H1 (cell line): Measurements from ENCODE around the gene ZNG1F. TPM values are rescaled to one million over a fixed set of nuclear protein-coding genes. Genes with fewer than 3 reads are reported as not detected.
"Not testable (repeated sequence)": the region's sequence is repeated elsewhere in the genome, so short reads cannot be mapped to it uniquely, and the experiment has no call there.

Experiments used
- CTCF ChIA-PET: fragments of 300-600 bp; sonication (Branson Sonifier 250); formaldehyde crosslinking; loops from one replicate; lab custom pipeline; 2021; ENCODE audit not compliant: partially characterized antibody; lab: Charles Lee
- POLR2A ChIA-PET: fragments of 300-600 bp; sonication (Branson Sonifier 250); formaldehyde crosslinking; loops from one replicate; lab custom pipeline; 2021; ENCODE audit warnings: inconsistent platforms; ENCODE audit not compliant: partially characterized antibody; lab: Charles Lee
- DNase-seq, 2 experiments: peaks; one replicate each; pipeline versions ENCODE4 v3.0.0 to v3.0.0-alpha.2; 2010 to 2022; ENCODE audit warnings: low spot score in 2 of 2, low read depth in 1 of 2, mixed read lengths in 1 of 2
- FAIRE-seq: peaks from 2 replicates; lab custom pipeline; 2011; peaks lifted over from hg19 to GRCh38; lab: Jason Lieb, UNC
- H2AFZ ChIP-seq: 2 replicates; pipeline ENCODE4 v1.8.1; 2012; ENCODE audit warnings: low read length, inconsistent platforms
- H2AK5ac ChIP-seq: 2 replicates; pipeline ENCODE4 v1.6.1; 2013; ENCODE audit warnings: low read depth, low read length
- H2BK120ac ChIP-seq: replicated peaks from 2 replicates; pipeline ENCODE3; 2013; ENCODE audit warnings: low read depth, low read length, inconsistent platforms
- H2BK12ac ChIP-seq: 2 replicates; pipeline ENCODE4 v1.6.1; 2013; ENCODE audit warnings: low read depth, low read length
- H2BK15ac ChIP-seq: 2 replicates; pipeline ENCODE4 v1.6.1; 2013; ENCODE audit warnings: low read length
- H2BK20ac ChIP-seq: 2 replicates; pipeline ENCODE4 v1.6.1; 2013; ENCODE audit warnings: low read length
- H2BK5ac ChIP-seq: 2 replicates; pipeline ENCODE4 v1.6.1; 2013; ENCODE audit warnings: low read depth, low read length
- H3K14ac ChIP-seq: 2 replicates; pipeline ENCODE4 v1.6.1; 2013; ENCODE audit warnings: inconsistent platforms; ENCODE audit not compliant: insufficient read length
- H3K18ac ChIP-seq: 2 replicates; pipeline ENCODE4 v1.6.1; 2013; ENCODE audit warnings: low read length; ENCODE audit errors: extremely low read depth
- H3K23ac ChIP-seq: 2 replicates; pipeline ENCODE4 v1.6.1; 2013; ENCODE audit warnings: inconsistent platforms; ENCODE audit not compliant: insufficient read length
- H3K23me2 ChIP-seq: 2 replicates; pipeline ENCODE4 v1.6.1; 2013; ENCODE audit warnings: low read depth, low read length
- H3K27ac ChIP-seq: 2 replicates; pipeline ENCODE4 v1.6.1; 2011; ENCODE audit warnings: low read depth, low read length, inconsistent platforms
- H3K27me3 ChIP-seq, 4 experiments: replicated peaks in 1 of 4; 1 replicate in 1 of 4; 2 replicates in 3 of 4; pipeline versions ENCODE4 v1.6.1 to v1.8.1; 2011 to 2013; ENCODE audit warnings: low read length in 3 of 4, mild to moderate bottlenecking in 3 of 4, inconsistent platforms in 2 of 4, mixed read lengths in 2 of 4, moderate library complexity in 1 of 4; ENCODE audit not compliant: control insufficient read depth in 3 of 4, insufficient read depth in 3 of 4; ENCODE audit errors: extremely low read depth in 1 of 4
- H3K36me3 ChIP-seq, 4 experiments: 2 replicates each; pipeline versions ENCODE4 v1.6.1 to v1.8.1; 2011 to 2013; ENCODE audit warnings: mild to moderate bottlenecking in 4 of 4, low read length in 3 of 4, moderate library complexity in 2 of 4, control low read depth in 1 of 4, inconsistent platforms in 1 of 4; ENCODE audit not compliant: insufficient read depth in 4 of 4, control insufficient read depth in 2 of 4
- H3K4ac ChIP-seq: replicated peaks from 2 replicates; pipeline ENCODE3; 2013; ENCODE audit warnings: low read length, low read depth, mixed read lengths, inconsistent platforms; ENCODE audit not compliant: insufficient read length
- H3K4me1 ChIP-seq, 4 experiments: replicated peaks in 1 of 4; 1 replicate in 1 of 4; 2 replicates in 3 of 4; pipeline versions ENCODE4 v1.6.1 to v1.8.1; 2011 to 2013; ENCODE audit warnings: low read length in 3 of 4, inconsistent platforms in 2 of 4, mixed read lengths in 1 of 4; ENCODE audit not compliant: insufficient read depth in 4 of 4, control insufficient read depth in 3 of 4
- H3K4me2 ChIP-seq, 2 experiments: 2 replicates each; pipeline versions ENCODE4 v1.6.1 to v1.8.1; 2011 to 2013; ENCODE audit warnings: low read depth in 2 of 2, low read length in 2 of 2, control low read depth in 1 of 2, inconsistent platforms in 1 of 2, mild to moderate bottlenecking in 1 of 2; ENCODE audit not compliant: insufficient read depth in 1 of 2
- H3K4me3 ChIP-seq, 4 experiments: fragments of 200-600, 300-600 bp in 1 of 4; sonication (generic), shearing (Covaris generic), sonication (Bioruptor Twin) in 1 of 4; 2 replicates each; pipeline versions ENCODE4 v1.5.1 to v1.8.1; 2011 to 2016; ENCODE audit warnings: low read length in 4 of 4, low read depth in 3 of 4, control low read depth in 2 of 4, inconsistent platforms in 2 of 4, mild to moderate bottlenecking in 2 of 4, mixed read lengths in 1 of 4, moderate library complexity in 1 of 4; ENCODE audit not compliant: insufficient read depth in 2 of 4; ENCODE audit errors: extremely low read depth in 1 of 4
- H3K56ac ChIP-seq: replicated peaks from 2 replicates; pipeline ENCODE3; 2013; ENCODE audit warnings: low read depth, mild to moderate bottlenecking, mixed read lengths, low read length, inconsistent platforms; ENCODE audit not compliant: insufficient read length
- H3K79me1 ChIP-seq: 2 replicates; pipeline ENCODE4 v1.6.1; 2013; ENCODE audit warnings: low read depth, low read length, control low read depth
- H3K79me2 ChIP-seq, 2 experiments: 2 replicates each; pipeline versions ENCODE4 v1.6.1 to v1.8.1; 2012 to 2013; ENCODE audit warnings: low read length in 2 of 2, mild to moderate bottlenecking in 2 of 2, inconsistent platforms in 1 of 2; ENCODE audit not compliant: insufficient read depth in 2 of 2, control insufficient read depth in 1 of 2
- H3K9ac ChIP-seq, 4 experiments: replicated peaks in 1 of 4; 1 replicate in 1 of 4; 2 replicates in 3 of 4; pipeline versions ENCODE4 v1.6.1 to v1.8.1; 2011 to 2013; ENCODE audit warnings: low read depth in 3 of 4, low read length in 3 of 4, control low read depth in 2 of 4, mild to moderate bottlenecking in 2 of 4, moderate library complexity in 2 of 4, inconsistent platforms in 1 of 4; ENCODE audit errors: extremely low read depth in 1 of 4
- H3K9me3 ChIP-seq, 2 experiments: 2 replicates each; pipeline versions ENCODE4 v1.6.1 to v1.8.1; 2012 to 2013; ENCODE audit warnings: mild to moderate bottlenecking in 2 of 2, moderate library complexity in 2 of 2, control low read depth in 1 of 2, inconsistent platforms in 1 of 2, low read depth in 1 of 2, low read length in 1 of 2, mixed read lengths in 1 of 2; ENCODE audit not compliant: insufficient read depth in 2 of 2
- H4K20me1 ChIP-seq, 2 experiments: replicated peaks in 1 of 2; 2 replicates each; pipeline versions ENCODE3 to v1.8.1; 2011 to 2013; ENCODE audit warnings: inconsistent platforms in 2 of 2, low read length in 2 of 2, mild to moderate bottlenecking in 1 of 2; ENCODE audit not compliant: insufficient read depth in 2 of 2, control insufficient read depth in 1 of 2
- H4K5ac ChIP-seq: 2 replicates; pipeline ENCODE4 v1.6.1; 2013; ENCODE audit warnings: low read length, low read depth, mixed read lengths, inconsistent platforms; ENCODE audit not compliant: insufficient read length
- H4K8ac ChIP-seq: 2 replicates; pipeline ENCODE4 v1.8.0; 2013; ENCODE audit warnings: mild to moderate bottlenecking, moderate library complexity, low read length, inconsistent platforms; ENCODE audit not compliant: insufficient read depth; ENCODE audit errors: extremely low read depth
- H4K91ac ChIP-seq: replicated peaks from 2 replicates; pipeline ENCODE3; 2013; ENCODE audit warnings: low read length, mixed read lengths, inconsistent platforms; ENCODE audit not compliant: insufficient read length
- WGBS, 2 experiments: shearing (Covaris generic) in 1 of 2; methylation state at CpG; one replicate each; pipeline versions ENCODE4 v1.1.6 to v1.1.7; 2013 to 2015; ENCODE audit warnings: low lambda C conversion rate in 2 of 2, mixed read lengths in 2 of 2, inconsistent platforms in 1 of 2, low coverage in 1 of 2, missing lambda C conversion rate in 1 of 2; ENCODE audit not compliant: insufficient replicate concordance in 2 of 2, insufficient coverage in 1 of 2, insufficient read length in 1 of 2; ENCODE audit errors: extremely low coverage in 1 of 2, missing lambda C conversion rate in 1 of 2; 5-methylcytosine and 5-hydroxymethylcytosine counted together
- polyA plus RNA-seq, 7 experiments: library from polyadenylated mRNA; depleted of rRNA in 3 of 7; stranded (reverse) in 5 of 7; unstranded in 2 of 7; fragments of >200 nt in 5 of 7; fragments of 200-250 nt in 2 of 7; gene quantifications; 1 replicate in 5 of 7; 2 replicates in 1 of 7; 4 replicates in 1 of 7; pipeline versions ENCODE4 v1.2.1 to v1.2.3, GENCODE V29; 2011 to 2013; ENCODE audit warnings: missing spikeins in 2 of 7, mixed read lengths in 2 of 7
- total RNA-seq: library from RNA; stranded (reverse); fragmentation: NEBNext Ultra II Directional; extraction: Animal tissue kit (Norgen Biotek cat#: 25700); gene quantifications from 2 replicates; pipeline ENCODE4 v1.2.1, GENCODE V29; 2021

The ZNG1F gene
- total and polyA plus RNA-seq, 2 of the 8 experiments (the other 6 are each of a cell fraction or from before 2014, with no cell fraction given), result 4.3 to 4.8 TPM

DNA sequence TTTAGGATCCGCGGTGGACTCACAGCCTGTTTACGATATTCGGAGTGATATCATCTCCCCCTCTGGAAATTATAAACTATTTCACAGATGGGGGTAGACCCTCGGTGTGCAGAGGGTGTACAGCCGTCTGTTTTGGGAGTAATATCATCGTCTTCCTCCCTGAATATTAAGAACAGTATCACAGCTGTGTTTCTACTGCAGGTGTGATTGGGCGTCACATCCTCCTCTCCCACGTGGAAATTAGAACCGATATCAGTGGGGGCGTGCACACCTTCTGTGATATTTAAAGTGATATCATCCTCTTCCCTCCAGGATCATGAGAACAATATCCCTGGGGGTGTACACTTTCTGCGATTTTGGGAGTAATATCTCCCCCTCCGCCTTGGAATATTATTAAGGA, 79.9 kb downstream of the ZNG1F start:
- H2BK12ac ChIP-seq, H3K79me2 ChIP-seq, H2BK15ac ChIP-seq, H2BK120ac ChIP-seq, H3K27me3 ChIP-seq, H3K56ac ChIP-seq, H3K23ac ChIP-seq, H2BK20ac ChIP-seq, H3K36me3 ChIP-seq, H4K91ac ChIP-seq, H3K14ac ChIP-seq, H4K20me1 ChIP-seq, FAIRE-seq, H3K9ac ChIP-seq, H3K4me3 ChIP-seq, H3K23me2 ChIP-seq, H3K27ac ChIP-seq, CTCF ChIA-PET, POLR2A ChIA-PET, H3K79me1 ChIP-seq, H2AK5ac ChIP-seq, H2BK5ac ChIP-seq, H3K4me2 ChIP-seq, H4K8ac ChIP-seq, DNase-seq, H3K9me3 ChIP-seq, H3K4ac ChIP-seq, H2AFZ ChIP-seq, H3K4me1 ChIP-seq, H4K5ac ChIP-seq, H3K18ac ChIP-seq: not testable (repeated sequence)
- 52% methylated on average over 5 of the region's 13 CpGs; no CpG with 5 or more reads in 1 of the 2 experiments for WGBS, 2 experiments

DNA sequence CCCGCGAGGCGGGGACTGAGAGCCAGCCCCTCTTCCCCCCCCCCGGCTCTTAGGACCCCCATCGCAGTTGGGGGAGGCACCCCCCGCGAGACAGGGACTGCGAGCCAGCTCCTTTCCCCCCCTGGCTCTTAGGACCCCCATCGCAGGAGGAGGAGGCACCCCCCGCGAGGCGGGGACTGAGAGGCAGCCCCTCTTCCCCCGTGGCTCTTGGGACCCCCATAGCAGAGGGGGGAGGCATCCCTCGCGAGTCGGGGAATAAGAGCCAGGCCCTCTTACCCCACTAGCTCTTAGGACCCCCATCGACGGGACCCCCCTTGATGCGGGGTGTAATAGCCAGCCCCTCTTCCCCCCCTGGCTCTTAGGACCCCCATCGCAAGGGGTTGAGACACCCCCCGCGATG, 80.3 kb downstream of the ZNG1F start:
- H3K4me2 ChIP-seq, H3K4me1 ChIP-seq, H3K27ac ChIP-seq, H2BK5ac ChIP-seq, H3K4ac ChIP-seq, H3K79me1 ChIP-seq, H3K79me2 ChIP-seq, H3K4me3 ChIP-seq, H2BK15ac ChIP-seq, H4K91ac ChIP-seq, H3K9me3 ChIP-seq, POLR2A ChIA-PET, H2AFZ ChIP-seq, H3K23me2 ChIP-seq, H3K18ac ChIP-seq, H2BK120ac ChIP-seq, H3K23ac ChIP-seq, H2BK12ac ChIP-seq, H3K9ac ChIP-seq, H2BK20ac ChIP-seq, H4K5ac ChIP-seq, H3K36me3 ChIP-seq, DNase-seq, H3K27me3 ChIP-seq, H2AK5ac ChIP-seq, H4K8ac ChIP-seq, H3K56ac ChIP-seq, H3K14ac ChIP-seq, CTCF ChIA-PET, H4K20me1 ChIP-seq, FAIRE-seq: not testable (repeated sequence)
- no CpG with 5 or more reads among the region's 22 CpGs for WGBS, 2 experiments
